Jurkat, Clone E6-1 (cell line): ENCODE data around the gene CEP112.
"Not testable (repeated sequence)": the region's sequence is repeated elsewhere in the genome, so short reads cannot be mapped to it uniquely, and the experiment has no call there.

Experiments
- DNase-seq: peaks from one replicate; pipeline ENCODE4 v3.0.0-alpha.2; 2011; ENCODE audit warnings: low read depth, low spot score
- H3K4me3 ChIP-seq: 2 replicates; pipeline ENCODE4 v1.5.1; 2011; ENCODE audit warnings: mild to moderate bottlenecking, low read length, control low read depth, moderate library complexity

The CEP112 gene

GRCh38 chr17:66171172-66171571, 20.8 kb downstream of the CEP112 start:
- DNase-seq = no peak
- H3K4me3 ChIP-seq = no peak overlapping the region

- DNase-seq = no peak
- no peak overlapping the region for H3K4me3 ChIP-seq
These were observed 22.1 kb downstream of the CEP112 start for GRCh38 chr17:66169839-66170238.

- no peak for DNase-seq
- no peak overlapping the region for H3K4me3 ChIP-seq
These were observed 24.6 kb downstream of the CEP112 start for GRCh38 chr17:66167189-66167815.

- peak; percentile 63 for DNase-seq
- H3K4me3 ChIP-seq = no peak overlapping the region
These were observed 26.3 kb downstream of the CEP112 start for GRCh38 chr17:66165537-66166123.

- DNase-seq, H3K4me3 ChIP-seq: not testable (repeated sequence)
These were observed 36.9 kb downstream of the CEP112 start for GRCh38 chr17:66155055-66155454.

- DNase-seq = no peak
These were observed 39.2 kb downstream of the CEP112 start for GRCh38 chr17:66152756-66153155.

GRCh38 chr17:66150708-66151107, 41.2 kb downstream of the CEP112 start:
- no peak overlapping the region for H3K4me3 ChIP-seq
- no peak for DNase-seq

More at GRCh38 chr17:66152756-66153155, 39.2 kb downstream of the CEP112 start:
- no peak overlapping the region for H3K4me3 ChIP-seq

- H3K4me3 ChIP-seq = no peak overlapping the region
- DNase-seq = no peak
These were observed 42.4 kb downstream of the CEP112 start for GRCh38 chr17:66149562-66149961.

- no peak for DNase-seq
These were observed 45.5 kb downstream of the CEP112 start for GRCh38 chr17:66146394-66146793.

GRCh38 chr17:66143657-66144282, 48.2 kb downstream of the CEP112 start:
- no peak for DNase-seq
- H3K4me3 ChIP-seq = no peak overlapping the region

More at GRCh38 chr17:66146394-66146793, 45.5 kb downstream of the CEP112 start:
- H3K4me3 ChIP-seq = no peak overlapping the region

- no peak for DNase-seq
- no peak overlapping the region for H3K4me3 ChIP-seq
These were observed 49.5 kb downstream of the CEP112 start for GRCh38 chr17:66142428-66142827.

- DNase-seq = no peak
- no peak overlapping the region for H3K4me3 ChIP-seq
These were observed 53.8 kb downstream of the CEP112 start for GRCh38 chr17:66138120-66138519.

- DNase-seq = no peak
- no peak overlapping the region for H3K4me3 ChIP-seq
These were observed 56.0 kb downstream of the CEP112 start for GRCh38 chr17:66135896-66136295.

GRCh38 chr17:66135219-66135618, 56.7 kb downstream of the CEP112 start:
- no peak overlapping the region for H3K4me3 ChIP-seq
- DNase-seq = no peak

- H3K4me3 ChIP-seq = no peak overlapping the region
- no peak for DNase-seq
These were observed 62.2 kb downstream of the CEP112 start for GRCh38 chr17:66129759-66130158.

GRCh38 chr17:66126231-66126630, 65.7 kb downstream of the CEP112 start:
- no peak for DNase-seq
- no peak overlapping the region for H3K4me3 ChIP-seq

- DNase-seq = no peak
- H3K4me3 ChIP-seq = no peak overlapping the region
These were observed 68.8 kb downstream of the CEP112 start for GRCh38 chr17:66123163-66123562.

- no peak for DNase-seq
- no peak overlapping the region for H3K4me3 ChIP-seq
These were observed 76.7 kb downstream of the CEP112 start for GRCh38 chr17:66115246-66115645.

- no peak overlapping the region for H3K4me3 ChIP-seq
- DNase-seq = no peak
These were observed 77.3 kb downstream of the CEP112 start for GRCh38 chr17:66114609-66115008.

- DNase-seq = no peak
These were observed 84.2 kb downstream of the CEP112 start for GRCh38 chr17:66107731-66108130.

GRCh38 chr17:66098040-66098439, 93.9 kb downstream of the CEP112 start:
- no peak for DNase-seq
- H3K4me3 ChIP-seq = no peak overlapping the region

More at GRCh38 chr17:66107731-66108130, 84.2 kb downstream of the CEP112 start:
- no peak overlapping the region for H3K4me3 ChIP-seq
